ENCODE data around the gene SMC1A.

- TF ChIP-seq CTCF (IDR thresholded peaks at IDR 0.05; ENCODE audit: low read depth, low read length), result no peak
- TF ChIP-seq POLR2A (IDR thresholded peaks at IDR 0.05; ENCODE audit: extremely low read depth, insufficient read length), result no peak
These were observed 35.6 kb upstream of the SMC1A start for GRCh38 chrX:53458082-53458481.

All from NB4 (cell line).